GM08714 (cell line): Measurements from ENCODE around the gene DLX3.

Source experiments
- H3K4me3 ChIP-seq: fragments of 200-500 bp; sonication (Bioruptor generic); 2 replicates; pipeline ENCODE4 v1.5.1; 2014; ENCODE audit warnings: mild to moderate bottlenecking, low read length, inconsistent platforms
- ZNF274 ChIP-seq: IDR thresholded peaks from 2 replicates; pipeline ENCODE4 v1.6.1; 2012; ENCODE audit warnings: mild to moderate bottlenecking, low read depth, low read length

Gene DLX3

GRCh38 chr17:50028736-50029120, 33.7 kb upstream of the DLX3 start:
- TF ChIP-seq ZNF274: no peak
- no peak overlapping the region for H3K4me3 ChIP-seq

DNA sequence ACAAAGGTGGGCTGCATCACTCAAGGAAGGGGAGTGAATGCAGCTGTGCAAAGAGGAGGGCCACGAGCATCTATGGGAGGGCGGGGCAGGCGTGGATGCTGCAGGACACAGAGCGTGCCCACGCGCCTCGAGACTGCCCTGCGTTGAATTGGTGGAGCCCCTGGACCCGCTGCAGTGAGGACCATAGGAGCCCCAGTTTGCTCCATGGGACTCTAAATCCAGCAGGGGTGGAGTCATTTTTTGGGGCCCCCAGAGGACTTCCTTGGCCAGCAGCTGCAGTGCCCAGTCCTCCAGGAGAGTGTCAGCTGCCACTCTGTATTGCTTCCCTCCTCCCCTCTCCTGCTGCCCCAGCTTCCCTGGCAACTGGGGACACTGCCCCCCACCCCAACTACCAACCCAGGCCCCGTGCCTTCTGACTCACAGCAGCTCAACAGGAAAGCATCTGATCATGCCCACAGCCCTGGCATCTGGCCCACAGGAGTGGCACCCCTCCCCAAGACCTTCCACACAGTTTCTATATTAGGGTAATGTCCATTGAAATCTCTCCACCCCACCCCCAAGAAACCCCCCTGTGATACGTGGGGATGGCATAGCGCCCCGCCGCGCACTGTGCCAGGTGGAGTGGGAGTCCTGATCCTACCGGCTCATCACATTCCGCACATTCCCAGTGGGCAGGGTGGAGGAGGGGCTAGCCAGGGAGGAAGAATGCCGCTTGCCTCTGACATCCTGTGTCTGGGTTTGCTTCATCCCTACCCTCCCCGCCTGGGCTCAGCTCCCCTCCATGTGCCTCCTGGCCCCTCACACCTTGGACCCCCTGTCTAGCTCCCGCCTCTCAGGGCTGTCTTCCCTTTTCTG, 33.1 kb upstream of the DLX3 start:
- H3K4me3 ChIP-seq: no peak overlapping the region

DNA sequence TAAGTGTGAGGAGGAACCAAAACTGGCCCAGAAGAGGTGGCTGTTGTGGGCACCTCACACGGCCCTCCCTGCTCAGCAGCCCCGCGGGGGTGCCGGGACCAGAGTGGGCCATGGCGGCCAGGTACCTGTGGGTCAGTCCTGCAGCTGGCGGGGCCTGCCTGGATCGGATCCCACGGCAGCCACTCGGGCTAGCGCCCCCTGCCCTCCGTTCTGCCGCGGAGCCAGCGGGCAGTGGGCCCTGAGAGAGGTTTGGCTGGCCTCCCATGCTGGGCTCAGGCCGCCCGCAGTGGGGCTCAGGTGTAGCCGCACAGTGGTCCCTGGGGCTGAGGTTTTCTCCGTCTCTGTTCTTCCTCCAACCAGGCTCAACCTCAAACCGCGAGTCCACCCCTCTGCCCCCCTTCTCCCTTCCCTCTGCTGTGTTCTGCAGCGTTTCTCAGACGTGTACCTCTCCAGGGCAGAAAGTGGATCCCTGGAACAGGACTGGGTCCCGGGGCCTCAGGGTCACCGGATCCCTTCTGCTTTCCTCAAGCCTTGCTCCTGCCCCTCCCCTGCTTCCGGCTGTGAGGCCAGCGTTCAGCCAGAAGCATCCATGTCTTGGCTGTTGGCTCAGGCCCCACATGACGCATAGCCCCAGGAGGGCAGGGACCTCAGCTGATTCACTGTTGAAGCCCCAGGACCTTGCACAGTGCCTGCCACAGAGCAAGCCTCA, 32.3 kb upstream of the DLX3 start:
- no peak overlapping the region for H3K4me3 ChIP-seq
- TF ChIP-seq ZNF274: no peak

More for the DNA sequence above, 33.1 kb upstream of the DLX3 start:
- no peak for TF ChIP-seq ZNF274

DNA sequence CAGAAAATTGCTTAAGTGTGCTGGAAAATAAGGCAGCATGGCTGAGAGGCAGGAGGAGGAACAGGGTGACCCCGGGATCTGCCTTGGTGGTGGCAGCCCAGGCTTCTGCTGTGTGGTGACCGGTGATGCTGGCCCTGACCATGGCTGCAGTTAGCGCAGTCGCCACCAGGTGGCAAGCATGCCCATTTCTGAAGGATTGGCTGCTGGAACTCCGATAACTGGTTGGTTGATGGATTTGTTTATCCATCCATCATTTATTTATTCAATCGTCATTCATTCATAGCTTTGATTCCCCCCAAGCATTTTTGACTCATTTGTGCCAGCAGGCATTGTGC, 31.8 kb upstream of the DLX3 start:
- H3K4me3 ChIP-seq: no peak overlapping the region
- TF ChIP-seq ZNF274: no peak

DNA sequence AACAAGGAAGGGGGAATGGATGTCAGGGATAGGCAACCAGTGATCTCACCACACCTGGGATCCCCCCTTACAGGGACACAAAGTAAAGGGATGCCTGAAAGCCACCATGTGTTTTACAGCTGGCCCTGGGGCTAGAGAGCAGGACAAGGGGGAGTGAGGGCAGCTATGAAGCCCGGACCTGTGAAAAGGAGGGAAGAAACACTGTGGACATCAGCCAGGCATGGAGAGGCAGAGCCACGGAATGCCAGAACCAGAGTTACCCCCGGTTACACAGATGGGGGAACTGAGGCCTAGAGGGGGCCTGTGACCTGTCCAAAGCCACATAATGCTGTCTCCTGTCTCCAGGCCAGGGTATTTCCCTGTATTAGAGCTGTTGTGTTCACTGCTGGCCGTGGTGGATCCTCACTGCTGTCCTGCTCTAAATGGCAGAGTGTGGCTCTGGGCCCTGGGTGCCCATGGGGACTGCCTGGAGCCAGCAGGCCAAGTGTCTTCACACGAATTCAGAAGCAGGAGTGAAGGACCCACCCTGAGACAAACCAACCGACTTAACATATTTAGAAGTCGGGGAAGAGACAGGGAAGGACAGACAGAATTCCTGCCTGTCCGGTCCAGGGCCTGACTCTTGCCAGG, 31.1 kb upstream of the DLX3 start:
- no peak overlapping the region for H3K4me3 ChIP-seq
- TF ChIP-seq ZNF274: no peak

DNA sequence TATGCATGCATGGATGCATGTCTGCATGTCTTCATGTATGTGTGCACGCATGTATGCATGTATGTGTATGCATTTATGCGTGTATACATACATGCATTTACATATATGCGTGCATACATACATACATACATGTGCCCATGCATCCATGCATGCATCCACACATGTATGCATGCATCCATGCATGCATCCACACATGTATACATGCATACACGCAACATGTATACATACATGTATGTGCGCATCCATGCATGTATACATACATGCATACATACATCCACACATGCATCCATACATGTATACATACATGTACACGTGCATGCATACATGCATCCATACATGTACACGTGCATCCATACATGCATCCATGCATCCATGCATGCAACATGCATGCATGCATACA, 29.8 kb upstream of the DLX3 start:
- no peak for TF ChIP-seq ZNF274

GRCh38 chr17:50023520-50023919, 28.5 kb upstream of the DLX3 start:
- no peak for TF ChIP-seq ZNF274
- no peak overlapping the region for H3K4me3 ChIP-seq

More for the DNA sequence above, 29.8 kb upstream of the DLX3 start:
- no peak overlapping the region for H3K4me3 ChIP-seq

DNA sequence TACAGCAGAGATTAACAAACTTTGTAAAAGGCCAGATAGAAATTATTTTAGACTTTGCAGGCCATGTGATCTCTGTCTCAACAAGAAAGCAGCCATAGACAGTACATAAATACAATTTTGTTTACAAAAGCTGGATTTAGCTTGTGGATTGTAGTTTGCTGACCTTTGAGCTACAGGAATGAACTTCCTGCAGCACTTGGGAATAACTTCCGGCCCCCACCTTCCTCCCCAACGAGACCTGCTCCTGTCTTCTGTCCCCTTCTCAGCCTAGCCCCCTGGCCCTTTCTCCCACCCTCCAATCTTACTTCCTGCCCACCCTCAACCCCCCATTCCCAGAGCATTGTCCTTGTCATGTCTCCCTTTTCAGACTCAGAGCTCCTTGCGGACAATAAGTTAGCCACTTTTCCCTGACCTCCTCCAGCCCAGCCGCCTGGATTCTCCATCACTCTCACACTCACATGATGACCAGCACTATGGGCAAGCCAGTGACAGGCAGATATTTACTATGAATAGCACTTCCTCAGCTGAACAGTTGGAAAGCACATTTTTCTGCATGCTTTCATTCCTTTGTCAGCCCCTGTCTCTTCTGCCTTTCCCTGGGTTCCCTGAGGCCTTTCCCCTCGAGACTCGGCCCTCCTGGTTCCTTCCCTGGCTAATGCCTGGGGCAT, 27.6 kb upstream of the DLX3 start:
- H3K4me3 ChIP-seq: no peak overlapping the region
- no peak for TF ChIP-seq ZNF274

DNA sequence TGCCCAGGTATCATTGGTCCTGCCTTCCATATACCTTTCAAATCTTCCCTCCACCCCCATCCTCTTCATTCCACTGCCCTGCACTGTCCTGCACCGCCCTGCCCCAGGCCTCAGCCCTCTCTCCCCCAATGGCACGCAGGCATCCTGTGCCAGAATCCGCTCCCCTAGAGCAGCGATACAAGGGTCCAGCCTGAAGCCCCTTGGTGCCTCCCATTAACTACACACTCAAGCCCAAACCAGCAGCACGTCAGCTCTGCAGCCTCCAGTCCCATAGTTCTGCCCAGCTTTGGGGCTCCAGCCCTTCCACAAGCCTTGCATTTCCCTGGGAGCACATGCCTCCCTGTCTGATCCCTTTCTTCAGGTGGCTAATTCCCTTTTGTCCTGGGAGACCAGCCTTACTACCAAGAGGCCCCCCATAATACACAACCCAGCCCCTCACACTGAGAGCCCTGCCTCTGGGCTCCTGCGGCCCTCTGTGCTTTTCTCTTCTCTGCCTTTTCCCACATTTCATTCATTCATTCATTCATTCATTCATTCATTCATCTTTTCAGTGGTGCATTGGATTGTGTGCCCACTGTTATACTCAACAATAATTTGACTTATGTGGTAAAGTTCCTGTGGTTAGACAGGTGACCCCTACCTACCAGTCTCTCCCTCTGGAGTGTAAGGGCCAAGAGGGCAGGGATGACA, 26.8 kb upstream of the DLX3 start:
- TF ChIP-seq ZNF274: no peak
- H3K4me3 ChIP-seq: no peak overlapping the region

DNA sequence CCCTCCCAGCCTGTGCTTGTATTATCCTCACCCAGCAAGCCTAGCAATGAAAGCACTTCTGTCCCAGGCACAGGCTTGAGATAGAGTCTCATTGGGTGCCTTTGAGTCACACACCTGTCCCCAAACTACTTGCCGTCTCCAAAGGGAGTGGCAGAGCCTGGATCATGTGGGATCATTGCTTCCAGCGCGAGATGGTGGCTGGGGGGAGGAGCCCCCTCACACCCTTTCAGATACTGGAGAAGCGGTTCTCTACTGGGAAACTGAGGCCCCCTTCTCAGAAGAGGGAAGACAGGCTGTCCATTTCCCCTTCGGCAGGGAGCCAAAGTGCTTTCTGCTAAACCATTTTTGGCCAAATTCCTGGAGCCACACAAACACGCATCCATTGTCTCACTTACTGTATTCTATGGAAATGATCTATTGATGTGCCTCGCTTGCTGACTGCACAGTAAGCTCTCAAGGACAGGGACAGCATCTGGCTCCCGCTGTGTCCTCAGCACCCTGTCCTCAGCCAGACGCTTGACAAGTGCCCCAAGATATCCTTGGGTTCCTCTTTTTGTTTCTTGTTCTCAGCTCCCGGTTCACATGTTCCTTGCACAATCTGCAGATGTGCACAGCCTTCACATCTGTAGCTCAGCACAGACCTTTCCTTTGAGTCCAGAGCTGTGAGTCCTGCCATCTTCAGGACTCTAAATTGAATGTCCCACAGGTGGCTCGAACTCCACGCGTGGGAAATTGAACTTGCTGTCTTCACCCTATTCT, 26.0 kb upstream of the DLX3 start:
- no peak overlapping the region for H3K4me3 ChIP-seq
- no peak for TF ChIP-seq ZNF274

- no peak overlapping the region for H3K4me3 ChIP-seq
- no peak for TF ChIP-seq ZNF274
Measured at GRCh38 chr17:50018909-50019308, 23.9 kb upstream of the DLX3 start.

DNA sequence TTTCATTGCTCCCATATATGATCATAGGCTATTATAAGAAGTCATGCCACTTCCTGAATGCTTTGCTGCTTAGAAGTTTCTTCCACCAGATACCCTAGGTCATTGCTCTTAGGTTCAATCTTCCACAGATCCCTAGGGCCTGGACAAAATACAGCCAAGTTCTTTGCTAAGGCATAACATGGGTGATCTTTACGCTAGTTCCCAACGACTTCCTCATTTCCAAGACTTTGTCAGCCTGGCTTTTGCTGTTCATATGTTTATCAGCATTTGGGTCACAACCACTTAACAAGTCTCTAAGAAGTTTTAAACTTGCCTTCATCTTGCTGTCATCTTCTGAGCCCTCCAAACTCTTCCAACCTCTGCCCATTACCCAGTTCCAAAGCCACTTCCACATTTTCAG, 20.1 kb upstream of the DLX3 start:
- H3K4me3 ChIP-seq: no peak overlapping the region
- TF ChIP-seq ZNF274: no peak

GRCh38 chr17:50014471-50015088, 19.6 kb upstream of the DLX3 start:
- no peak for TF ChIP-seq ZNF274
- no peak overlapping the region for H3K4me3 ChIP-seq
